ENCODE measurements around the gene TMEM233. TPM values are rescaled to one million over a fixed set of nuclear protein-coding genes. Genes with fewer than 3 reads are reported as not detected.

Gene TMEM233
- total and polyA plus RNA-seq, 2 experiments from 2014 or later, result 0.24 to 0.71 TPM

GRCh38 chr12:119576915-119577314 lies 16.7 kb upstream of the TMEM233 start:
- no peak overlapping the region for H3K4me3 Mint-ChIP-seq
- no peak overlapping the region for H3K4me3 ChIP-seq
- H3K27me3 Mint-ChIP-seq (ENCODE audit: insufficient read depth, low read depth, poor library complexity), result no peaks in the 10 kb centered on the region
- H3K36me3 Mint-ChIP-seq (ENCODE audit: low read depth), result no peaks in the 10 kb centered on the region
- H3F3A ChIP-seq (replicated peaks; ENCODE audit: low read depth), result no peaks in the 10 kb centered on the region
- H3K27ac Mint-ChIP-seq, result no peak overlapping the region
- H2AFZ ChIP-seq, result no peak overlapping the region
- H3K27ac ChIP-seq (ENCODE audit: low read depth), result no peak overlapping the region
- H3K4me2 ChIP-seq, result no peak overlapping the region
- no peaks in the 10 kb centered on the region for H3K27me3 ChIP-seq (ENCODE audit: insufficient read depth)
- H3K36me3 ChIP-seq (ENCODE audit: insufficient read depth), result no peaks in the 10 kb centered on the region
- no peak for ATAC-seq
- H3K9me2 ChIP-seq (ENCODE audit: insufficient read depth), result no peaks in the 10 kb centered on the region
- no peak for DNase-seq (ENCODE audit: low spot score)
- H3K4me1 ChIP-seq (ENCODE audit: insufficient read depth), result no peaks in the 10 kb centered on the region
- H3K79me2 ChIP-seq (replicated peaks; ENCODE audit: insufficient read depth), result no peaks in the 10 kb centered on the region
- no peaks in the 10 kb centered on the region for H3K4me1 Mint-ChIP-seq
- H3K9me3 Mint-ChIP-seq, result no peaks in the 10 kb centered on the region
- TF ChIP-seq EZH2 (IDR thresholded peaks at IDR 0.05; ENCODE audit: low read depth, unreplicated experiment) (no peak), NANOG (IDR thresholded peaks at IDR 0.05; ENCODE audit: borderline replicate concordance) (no peak), ETS1 (IDR thresholded peaks at IDR 0.05) (no peak), ZNF462 (CRISPR knock-in tag; IDR thresholded peaks at IDR 0.05) (no peak)
- no peaks in the 10 kb centered on the region for H4K20me1 ChIP-seq (replicated peaks; ENCODE audit: insufficient read depth)

GRCh38 chr12:119578112-119578511 lies 15.5 kb upstream of the TMEM233 start:
- H3K4me3 ChIP-seq, result no peak overlapping the region
- H3F3A ChIP-seq (replicated peaks; ENCODE audit: low read depth), result no peaks in the 10 kb centered on the region
- no peak overlapping the region for H3K27ac ChIP-seq (ENCODE audit: low read depth)
- Mint-ChIP-seq H3K36me3 (ENCODE audit: low read depth) (no peaks in the 10 kb centered on the region), H3K27ac (no peak overlapping the region), H3K4me3 (no peak overlapping the region), H3K4me1 (no peaks in the 10 kb centered on the region), H3K27me3 (ENCODE audit: insufficient read depth, low read depth, poor library complexity) (no peaks in the 10 kb centered on the region), H3K9me3 (no peaks in the 10 kb centered on the region)
- ATAC-seq, result no peak
- H3K36me3 ChIP-seq (ENCODE audit: insufficient read depth), result no peaks in the 10 kb centered on the region
- H4K20me1 ChIP-seq (replicated peaks; ENCODE audit: insufficient read depth), result no peaks in the 10 kb centered on the region
- H2AFZ ChIP-seq, result no peak overlapping the region
- no peak overlapping the region for H3K4me2 ChIP-seq
- H3K79me2 ChIP-seq (replicated peaks; ENCODE audit: insufficient read depth), result no peaks in the 10 kb centered on the region
- no peaks in the 10 kb centered on the region for H3K27me3 ChIP-seq (ENCODE audit: insufficient read depth)
- no peak for DNase-seq (ENCODE audit: low spot score)
- H3K4me1 ChIP-seq (ENCODE audit: insufficient read depth), result no peaks in the 10 kb centered on the region
- no peaks in the 10 kb centered on the region for H3K9me2 ChIP-seq (ENCODE audit: insufficient read depth)
- TF ChIP-seq REST (IDR thresholded peaks at IDR 0.05; ENCODE audit: unreplicated experiment), result no peak
- no peak for TF ChIP-seq CTCF (conservative IDR thresholded peaks at IDR 0.05; ENCODE audit: low read depth in 2 of 2)
- TF ChIP-seq POLR2AphosphoS5 (IDR thresholded peaks at IDR 0.05; ENCODE audit: low read depth), result no peak
- no peak for TF ChIP-seq EZH2 (IDR thresholded peaks at IDR 0.05; ENCODE audit: low read depth, unreplicated experiment)

Measured in GM23338 (cell line).